Neural progenitor cell (in vitro differentiated cells): ENCODE data around the gene ARPIN.

Experiments
- CTCF ChIP-seq: fragments of 200-600 bp; sonication (generic); IDR thresholded peaks from 2 replicates; pipeline ENCODE4 v1.5.1; 2017; ENCODE audit warnings: antibody characterized with exemption, mild to moderate bottlenecking
- EZH2 ChIP-seq: fragments of 200-600 bp; sonication (generic); IDR thresholded peaks from 2 replicates; pipeline ENCODE4 v1.6.1; 2017; ENCODE audit warnings: antibody characterized with exemption, mild to moderate bottlenecking, moderate library complexity
- EZH2phosphoT487 ChIP-seq: fragments of 200-600 bp; sonication (generic); IDR thresholded peaks from 2 replicates; pipeline ENCODE4 v1.6.1; 2017; ENCODE audit warnings: antibody characterized with exemption

- no peak for TF ChIP-seq CTCF
- TF ChIP-seq EZH2phosphoT487, result no peak
- TF ChIP-seq EZH2, result no peak
Measured at GRCh38 chr15:89900849-89901248, 11.9 kb downstream of the ARPIN start.
